K562 (cell line): ENCODE measurements around the gene TYW5. TPM values are rescaled to one million over a fixed set of nuclear protein-coding genes. Genes with fewer than 3 reads are reported as not detected.

Source experiments
- ASH1L ChIP-seq: fragments of 450-650 bp; IDR thresholded peaks from 2 replicates; pipeline ENCODE4 v1.6.1; 2018; ENCODE audit warnings: borderline replicate concordance, mild to moderate bottlenecking, low read depth; ENCODE audit not compliant: partially characterized antibody
- CC2D1A ChIP-seq: fragments of 450-650 bp; IDR thresholded peaks from 2 replicates; pipeline ENCODE4 v1.6.1; 2017; ENCODE audit warnings: mild to moderate bottlenecking
- E2F1 ChIP-seq: sonication (generic); formaldehyde crosslinking; IDR thresholded peaks from 2 replicates; pipeline ENCODE4 v1.8.1; 2023; ENCODE audit warnings: mild to moderate bottlenecking, missing genetic modification reagents, moderate library complexity
- HMG20B ChIP-seq: fragments of 250-450 bp; sonication (Bioruptor Pico); IDR thresholded peaks from 2 replicates; pipeline ENCODE4 v1.5.0; 2021; ENCODE audit warnings: mild to moderate bottlenecking
- KAT2B ChIP-seq: IDR thresholded peaks from one replicate; pipeline ENCODE4 v1.6.1; 2012; ENCODE audit warnings: low read depth, mild to moderate bottlenecking, control low read depth, inconsistent platforms, low read length, moderate library complexity
- KHSRP ChIP-seq: fragments of 450-650 bp; IDR thresholded peaks from 2 replicates; pipeline ENCODE4 v1.6.1; 2017
- KLF16 ChIP-seq: IDR thresholded peaks from 2 replicates; pipeline ENCODE4 v1.6.1; 2016; ENCODE audit warnings: antibody characterized with exemption
- MAX ChIP-seq: sonication (generic); formaldehyde crosslinking; IDR thresholded peaks from 2 replicates; pipeline ENCODE4 v1.9.0; 2022; ENCODE audit warnings: mild to moderate bottlenecking, missing genetic modification reagents
- PCBP2 ChIP-seq: fragments of 200-400 bp; formaldehyde crosslinking; IDR thresholded peaks from 2 replicates; pipeline ENCODE4 v1.6.1; 2018; ENCODE audit warnings: low read length, low read depth, mild to moderate bottlenecking, moderate library complexity; ENCODE audit not compliant: poor library complexity, severe bottlenecking
- PML ChIP-seq: IDR thresholded peaks from 2 replicates; pipeline ENCODE4 v1.6.1; 2012; ENCODE audit warnings: low read length, inconsistent platforms
- PRPF4 ChIP-seq: fragments of 200-400 bp; formaldehyde crosslinking; IDR thresholded peaks from one replicate; pipeline ENCODE4 v1.6.1; 2017; ENCODE audit warnings: low read length, low read depth, mild to moderate bottlenecking; ENCODE audit not compliant: insufficient read depth, poor library complexity, severe bottlenecking
- RBM17 ChIP-seq: fragments of 200-400 bp; formaldehyde crosslinking; IDR thresholded peaks from 2 replicates; pipeline ENCODE4 v1.6.1; 2017; ENCODE audit warnings: low read depth, mild to moderate bottlenecking, low read length, borderline replicate concordance
- SMARCA4 ChIP-seq: fragments of 450-650 bp; IDR thresholded peaks from 2 replicates; pipeline ENCODE4 v1.6.1; 2016
- THAP12 ChIP-seq: fragments of 250-450 bp; sonication (Bioruptor Pico); IDR thresholded peaks from 2 replicates; pipeline ENCODE4 v1.9.0; 2021; ENCODE audit warnings: mild to moderate bottlenecking, inconsistent platforms
- TOE1 ChIP-seq, 2 experiments: fragments of 450-650 bp in 1 of 2; sonication (generic) in 1 of 2; formaldehyde crosslinking in 1 of 2; IDR thresholded peaks; 2 replicates each; pipeline versions ENCODE4 v1.7.1 to v1.8.0; 2016 to 2022; ENCODE audit warnings: borderline replicate concordance in 2 of 2, mild to moderate bottlenecking in 2 of 2, antibody characterized with exemption in 1 of 2, inconsistent platforms in 1 of 2, low read depth in 1 of 2, missing genetic modification reagents in 1 of 2, moderate library complexity in 1 of 2
- U2AF1 ChIP-seq: fragments of 200-400 bp; formaldehyde crosslinking; optimal IDR thresholded peaks from 2 replicates; pipeline ENCODE3; 2017; ENCODE audit warnings: mild to moderate bottlenecking, low read depth, low read length, moderate library complexity
- U2AF2 ChIP-seq: fragments of 200-400 bp; formaldehyde crosslinking; optimal IDR thresholded peaks from 2 replicates; pipeline ENCODE3; 2017; ENCODE audit warnings: low read depth, mild to moderate bottlenecking, low read length
- USF2 ChIP-seq: sonication (generic); formaldehyde crosslinking; IDR thresholded peaks from 2 replicates; pipeline ENCODE4 v1.5.0; 2020; ENCODE audit warnings: missing genetic modification reagents
- ZC3H11A ChIP-seq: IDR thresholded peaks from 2 replicates; pipeline ENCODE4 v1.6.1; 2012; ENCODE audit warnings: low read depth, low read length, improper control_type of control experiment
- ZFPM2 ChIP-seq: fragments of 250-450 bp; sonication (Bioruptor Pico); IDR thresholded peaks from 2 replicates; pipeline ENCODE4 v1.5.1; 2022; ENCODE audit warnings: mild to moderate bottlenecking
- ZNF263 ChIP-seq: sonication (generic); formaldehyde crosslinking; IDR thresholded peaks from 2 replicates; pipeline ENCODE4 v1.8.0; 2022; ENCODE audit warnings: mild to moderate bottlenecking, missing genetic modification reagents, borderline replicate concordance
- polyA plus RNA-seq, 8 experiments: library from polyadenylated mRNA; depleted of rRNA in 4 of 8; stranded (reverse) in 5 of 8; unstranded in 3 of 8; fragments of >200 nt; fragmentation: Nextera tagmentation in 2 of 8; fragmentation: Illumina TruSeq in 1 of 8; extraction: Ambion mirVana in 2 of 8; extraction: Trizol in 1 of 8; gene quantifications; 2 replicates each; pipeline versions ENCODE4 v1.2.1 to v1.2.3, GENCODE V29; 2011 to 2014; ENCODE audit warnings: inconsistent platforms in 1 of 8, missing spikeins in 1 of 8
- total RNA-seq, 7 experiments: library from RNA; depleted of rRNA in 6 of 7; stranded (reverse); fragments of >200 nt in 6 of 7; fragmentation: Illumina TruSeq in 2 of 7; extraction: Trizol in 2 of 7; gene quantifications; 2 replicates each; pipeline versions ENCODE4 v1.2.1 to v1.2.3, GENCODE V29; 2011 to 2021; ENCODE audit warnings: low replicate concordance in 1 of 7
- TF ChIP-seq, protein P1 (sequence below): fragments of 250-450 bp; sonication (Bioruptor Pico); IDR thresholded peaks from 2 replicates; pipeline ENCODE4 v1.4.0; 2020; ENCODE audit warnings: mild to moderate bottlenecking, moderate library complexity, borderline replicate concordance

The TYW5 gene
- total and polyA plus RNA-seq, 9 of the 15 experiments (the other 6 are each of a cell fraction or from before 2014, with no cell fraction given) = 3.6 to 7.7 (median 4.6) TPM

DNA sequence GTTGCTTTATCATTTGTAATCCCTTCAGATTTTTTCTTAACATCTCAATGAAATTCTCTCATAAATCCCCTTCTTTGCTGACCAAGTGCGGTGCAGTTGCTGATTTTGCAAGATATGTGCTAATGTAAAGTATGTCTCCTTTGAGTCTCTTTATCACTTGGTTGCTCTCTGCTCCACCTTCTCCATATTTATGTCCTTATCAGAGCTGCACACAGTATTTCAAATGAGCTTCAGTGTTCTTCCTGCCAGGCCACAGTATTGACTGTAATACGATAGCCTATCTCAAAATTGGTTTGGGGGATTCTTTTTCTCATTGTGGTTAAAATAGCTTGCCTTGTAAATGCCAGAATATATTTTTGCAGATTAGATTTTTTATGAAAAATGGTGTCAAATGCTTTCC, 32.3 kb upstream of the TYW5 start (continued):
- no peak for TF ChIP-seq ZC3H11A
- TF ChIP-seq SMARCA4 = peak; percentile 75
- TF ChIP-seq RBM17 = no peak
- TF ChIP-seq HMG20B = no peak
- no peak for TF ChIP-seq ZFPM2
- TF ChIP-seq TOE1 (IDR thresholded peaks at IDR 0.05; ENCODE audit: borderline replicate concordance) = no peak
- no peak for TF ChIP-seq TOE1 (CRISPR knock-in tag; IDR thresholded peaks at IDR 0.05; ENCODE audit: borderline replicate concordance, low read depth)
- no peak for TF ChIP-seq ASH1L
- TF ChIP-seq CC2D1A = no peak
- no peak for TF ChIP-seq E2F1 (CRISPR knock-in tag)
- no peak for TF ChIP-seq U2AF1
- no peak for TF ChIP-seq U2AF2
- TF ChIP-seq, protein P1, sequence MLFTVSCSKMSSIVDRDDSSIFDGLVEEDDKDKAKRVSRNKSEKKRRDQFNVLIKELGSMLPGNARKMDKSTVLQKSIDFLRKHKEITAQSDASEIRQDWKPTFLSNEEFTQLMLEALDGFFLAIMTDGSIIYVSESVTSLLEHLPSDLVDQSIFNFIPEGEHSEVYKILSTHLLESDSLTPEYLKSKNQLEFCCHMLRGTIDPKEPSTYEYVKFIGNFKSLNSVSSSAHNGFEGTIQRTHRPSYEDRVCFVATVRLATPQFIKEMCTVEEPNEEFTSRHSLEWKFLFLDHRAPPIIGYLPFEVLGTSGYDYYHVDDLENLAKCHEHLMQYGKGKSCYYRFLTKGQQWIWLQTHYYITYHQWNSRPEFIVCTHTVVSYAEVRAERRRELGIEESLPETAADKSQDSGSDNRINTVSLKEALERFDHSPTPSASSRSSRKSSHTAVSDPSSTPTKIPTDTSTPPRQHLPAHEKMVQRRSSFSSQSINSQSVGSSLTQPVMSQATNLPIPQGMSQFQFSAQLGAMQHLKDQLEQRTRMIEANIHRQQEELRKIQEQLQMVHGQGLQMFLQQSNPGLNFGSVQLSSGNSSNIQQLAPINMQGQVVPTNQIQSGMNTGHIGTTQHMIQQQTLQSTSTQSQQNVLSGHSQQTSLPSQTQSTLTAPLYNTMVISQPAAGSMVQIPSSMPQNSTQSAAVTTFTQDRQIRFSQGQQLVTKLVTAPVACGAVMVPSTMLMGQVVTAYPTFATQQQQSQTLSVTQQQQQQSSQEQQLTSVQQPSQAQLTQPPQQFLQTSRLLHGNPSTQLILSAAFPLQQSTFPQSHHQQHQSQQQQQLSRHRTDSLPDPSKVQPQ = no peak
- 0 out of 2 replicates have a peak, but pooled peaks have one; percentile 38 for TF ChIP-seq PML
- no peak for TF ChIP-seq PCBP2
- peak; percentile 65; the same call in 1 of the 2 replicates for TF ChIP-seq KLF16
- no peak for TF ChIP-seq PRPF4
- no peak for TF ChIP-seq MAX (CRISPR knock-in tag)
- no peak for TF ChIP-seq KHSRP
- TF ChIP-seq THAP12 (CRISPR knock-in tag) = no peak
- no peak for TF ChIP-seq ZNF263 (CRISPR knock-in tag)
- TF ChIP-seq USF2 (CRISPR knock-in tag) = no peak
- TF ChIP-seq KAT2B = no peak
